ENCODE measurements around the gene THOP1.

The THOP1 gene

DNA sequence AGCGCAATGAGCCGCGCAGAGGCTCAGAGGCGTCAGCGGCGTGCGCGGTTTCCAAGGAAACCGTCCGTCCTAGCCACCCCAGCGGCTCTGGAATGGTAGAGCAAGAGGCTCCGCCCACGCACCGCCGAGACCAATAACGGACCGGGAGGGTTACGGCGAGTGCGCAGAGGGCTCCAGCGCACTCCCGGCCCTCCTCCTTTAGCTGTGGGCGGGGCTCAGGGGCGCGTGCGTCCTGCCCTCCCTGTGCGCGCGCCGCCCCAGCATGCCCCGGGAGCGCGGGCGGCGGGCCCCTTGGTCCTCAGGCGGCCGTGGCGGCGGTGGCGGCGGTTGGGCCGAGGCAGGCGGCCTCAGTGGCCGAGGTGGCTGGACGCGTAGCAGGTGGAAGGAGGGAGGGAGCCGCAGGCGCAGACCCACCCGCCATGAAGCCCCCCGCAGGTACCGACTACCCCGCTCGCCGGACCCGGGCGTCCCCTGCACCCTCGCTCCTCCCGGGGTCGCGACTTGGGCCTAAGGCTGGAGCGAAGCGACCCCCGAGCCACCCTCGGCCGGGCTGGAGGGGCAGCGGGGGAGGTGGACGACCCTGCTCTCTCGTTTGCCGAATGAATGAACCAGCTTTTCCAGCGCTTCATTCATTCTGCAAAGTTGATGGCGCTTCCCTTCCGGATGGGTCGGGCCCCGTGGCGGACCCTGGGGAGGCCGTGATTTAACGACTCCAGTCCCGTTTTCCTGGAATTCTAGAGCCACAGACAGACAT lies at the start of gene THOP1:
THOP1 (plus strand) TSS at position 260 of the 754 bp plus-strand sequence; CDS start at position 420, 160 bp downstream.
- peak; percentile 92 for DNase-seq

DNA sequence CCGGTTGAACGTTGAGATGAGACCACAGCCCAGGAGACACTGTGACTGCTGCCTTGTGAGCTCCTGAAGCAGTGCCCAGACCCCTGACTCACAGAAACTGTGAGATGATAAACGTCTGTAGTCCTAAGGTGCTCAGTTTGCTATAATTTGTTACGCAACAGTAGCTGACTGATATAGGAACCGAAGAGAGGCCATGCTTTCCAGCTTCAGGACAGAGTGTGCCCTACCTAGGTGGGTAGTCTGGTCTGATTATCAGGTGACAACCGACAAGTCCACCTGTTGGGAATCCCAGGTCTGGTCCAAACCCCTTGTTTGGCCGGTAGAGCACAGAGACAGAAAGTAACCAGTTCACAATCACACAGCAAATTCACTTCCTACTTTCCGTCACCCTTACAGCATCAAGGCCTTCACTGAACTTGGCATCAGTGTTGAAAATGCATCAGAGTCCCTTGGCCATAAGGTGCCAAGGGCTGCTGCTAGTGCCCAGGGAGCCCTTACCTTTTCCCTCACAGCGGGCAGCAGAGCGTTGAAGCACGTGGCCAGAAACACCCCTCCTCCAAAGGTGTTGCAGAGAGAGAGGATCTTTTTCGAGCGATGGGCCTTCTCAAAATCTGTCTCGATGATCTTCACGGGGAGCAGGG lies 48.6 kb upstream of the THOP1 start:
- DNase-seq = no peak

DNA sequence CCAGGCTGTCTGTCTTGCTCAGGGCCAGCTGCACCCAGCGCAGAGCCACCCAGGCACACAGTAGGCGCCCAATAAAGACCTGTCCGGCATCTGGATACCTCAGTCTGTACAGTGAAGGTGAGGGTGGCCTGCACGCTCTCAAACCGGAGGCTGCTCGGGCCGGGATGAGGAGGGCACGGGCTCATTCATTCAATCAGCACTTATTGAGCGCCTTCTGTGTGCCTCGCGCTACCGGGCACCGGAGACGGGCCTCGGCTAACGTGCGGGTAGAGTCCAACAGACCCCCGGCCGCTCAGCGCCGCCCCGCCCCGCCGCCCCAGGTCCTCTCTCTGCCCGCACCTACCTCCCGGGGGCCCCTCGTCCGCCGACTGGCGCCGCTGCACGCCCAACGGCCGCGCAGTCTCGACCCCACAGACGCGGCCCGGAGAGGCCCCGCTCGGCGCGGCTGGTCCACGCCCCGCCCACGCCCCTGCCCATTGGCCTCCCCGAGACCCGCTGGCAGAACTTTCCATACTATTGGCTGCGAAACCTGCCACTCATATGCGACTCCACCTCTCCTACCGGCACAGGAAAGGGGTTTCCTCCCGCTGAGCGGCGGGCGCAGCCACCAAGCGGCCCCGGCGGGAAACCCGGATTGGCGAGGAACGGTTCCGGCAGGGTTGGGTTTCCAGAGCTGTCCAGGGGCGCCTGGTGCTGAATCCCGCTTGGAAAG lies 45.5 kb upstream of the THOP1 start, which contains the start of gene SLC39A3:
SLC39A3 (minus strand) TSS at position 416 of the 712 bp plus-strand sequence. CDS start 2,760 bp downstream, outside the sequence.
- DNase-seq = peak; percentile 79

GRCh38 chr19:2740314-2740656 lies 45.0 kb upstream of the THOP1 start:
- DNase-seq = no peak

DNA sequence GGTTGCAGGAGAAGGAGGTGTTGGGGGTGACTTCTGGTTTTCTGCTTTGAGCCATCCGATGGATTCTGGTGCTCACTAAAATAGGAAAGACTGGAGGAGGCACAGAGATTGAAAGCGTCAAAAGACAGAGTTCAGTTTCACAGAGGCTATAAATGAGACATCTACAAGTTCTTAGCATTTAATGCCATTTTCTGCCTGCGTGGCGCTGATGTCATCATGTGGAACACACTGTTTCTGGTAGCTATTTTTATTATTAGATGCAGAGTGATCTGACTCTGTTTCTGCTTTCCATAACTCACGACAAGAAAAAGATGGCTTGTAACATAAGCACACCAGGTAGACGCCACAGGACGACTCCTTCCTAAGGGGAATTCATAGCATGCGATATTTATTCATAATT lies 42.2 kb upstream of the THOP1 start:
- no peak for DNase-seq

DNA sequence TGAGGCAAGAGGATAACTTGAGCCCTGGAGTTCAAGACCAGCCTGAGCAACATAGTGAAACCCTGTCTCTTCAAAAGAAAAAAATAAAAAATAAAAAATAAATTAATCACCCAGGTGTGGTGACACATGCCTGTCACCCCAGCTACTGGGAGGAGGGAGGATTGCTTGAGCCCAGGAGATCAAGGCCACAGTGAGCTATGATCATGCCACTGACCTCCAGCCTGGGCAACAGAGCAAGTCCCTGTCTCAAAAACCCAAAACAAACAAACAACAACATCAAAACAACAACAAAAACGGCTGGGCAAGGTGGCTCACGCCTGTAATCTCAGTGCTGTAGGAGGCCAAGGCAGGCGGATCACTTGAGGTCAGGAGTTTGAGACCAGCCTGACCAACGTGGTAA lies 41.2 kb upstream of the THOP1 start:
- no peak for DNase-seq

DNA sequence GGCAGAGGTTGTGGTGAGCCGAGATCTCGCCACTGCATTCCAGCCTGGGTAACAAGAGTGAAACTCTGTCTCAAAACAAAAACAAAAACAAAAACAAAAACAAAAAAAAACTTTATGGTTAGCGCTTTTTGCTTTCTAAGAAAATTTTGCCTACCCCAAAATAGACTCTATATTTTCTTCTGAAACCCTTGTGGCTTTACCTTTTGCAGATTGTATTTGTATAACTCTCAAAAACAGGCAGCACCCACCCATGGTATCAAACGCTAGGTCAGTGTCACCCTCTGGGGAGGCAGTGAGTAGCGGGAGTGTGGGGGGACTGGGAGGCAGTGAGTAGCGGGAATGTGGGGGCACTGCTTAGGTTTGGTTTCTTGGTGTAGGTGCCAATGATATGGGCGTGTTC lies 38.0 kb upstream of the THOP1 start:
- DNase-seq = no peak

GRCh38 chr19:2750808-2751437 lies 34.4 kb upstream of the THOP1 start:
- DNase-seq = no peak

DNA sequence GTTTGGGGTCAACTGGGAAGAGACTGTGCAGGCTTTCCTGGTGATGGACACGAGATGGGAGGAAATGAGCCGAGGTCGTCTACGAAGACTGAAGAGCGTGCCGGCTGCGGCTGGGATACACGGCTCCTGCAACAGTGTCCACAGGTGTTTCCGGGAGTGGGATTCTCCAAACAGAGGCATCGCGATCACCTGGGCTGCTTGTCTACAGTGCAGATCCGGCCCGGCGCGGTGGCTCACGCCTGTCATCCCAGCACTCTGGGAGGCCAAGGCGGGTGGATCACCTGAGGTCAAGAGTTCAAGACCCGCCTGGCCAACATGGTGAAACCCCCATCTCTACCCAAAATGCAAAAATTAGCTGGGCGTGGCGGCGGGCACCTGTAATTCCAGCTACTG lies 33.9 kb upstream of the THOP1 start:
- DNase-seq = no peak

DNA sequence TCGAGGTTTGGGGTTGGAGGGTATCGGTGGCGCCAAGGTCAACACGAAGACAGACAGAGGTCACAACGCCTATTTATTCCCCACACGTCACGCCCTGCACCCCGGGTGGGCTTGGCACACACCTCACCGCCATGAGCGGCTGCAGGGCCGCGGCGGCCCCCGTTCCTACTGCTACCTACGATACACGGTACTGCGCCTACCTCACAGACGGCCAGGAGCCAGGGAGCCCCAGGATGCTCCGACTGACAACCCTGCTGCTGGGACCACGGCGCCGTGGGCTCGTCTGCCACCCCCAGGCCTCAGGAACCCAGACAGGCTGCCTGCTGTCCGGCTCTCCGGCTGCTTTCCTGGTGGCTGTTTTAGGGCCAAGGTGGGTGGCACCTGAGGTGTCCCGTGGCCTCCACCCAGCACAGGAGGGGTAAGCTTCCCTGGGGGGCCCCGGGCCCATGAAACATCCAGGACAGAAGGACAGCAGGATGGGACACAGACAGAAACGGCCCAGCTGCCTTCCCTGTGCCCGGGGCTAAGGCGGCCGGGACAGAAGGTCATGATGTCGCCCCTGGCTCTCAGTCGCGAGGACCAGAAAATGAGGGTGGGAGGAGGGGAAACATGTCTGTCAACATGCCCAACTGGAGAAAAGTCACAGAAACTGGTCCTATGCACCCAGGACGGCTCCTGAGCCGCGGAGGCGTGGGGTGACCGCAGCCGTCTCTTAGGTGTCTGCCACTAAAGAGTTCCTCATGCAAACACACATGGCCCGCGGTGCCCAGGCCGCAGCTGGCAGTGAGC lies 30.4 kb upstream of the THOP1 start:
- DNase-seq = no peak

GRCh38 chr19:2755448-2755705 lies 29.9 kb upstream of the THOP1 start:
- no peak for DNase-seq

GRCh38 chr19:2755811-2756210 lies 29.5 kb upstream of the THOP1 start:
- no peak for DNase-seq

- no peak for DNase-seq
These were observed 28.8 kb upstream of the THOP1 start for GRCh38 chr19:2756477-2756876.

DNA sequence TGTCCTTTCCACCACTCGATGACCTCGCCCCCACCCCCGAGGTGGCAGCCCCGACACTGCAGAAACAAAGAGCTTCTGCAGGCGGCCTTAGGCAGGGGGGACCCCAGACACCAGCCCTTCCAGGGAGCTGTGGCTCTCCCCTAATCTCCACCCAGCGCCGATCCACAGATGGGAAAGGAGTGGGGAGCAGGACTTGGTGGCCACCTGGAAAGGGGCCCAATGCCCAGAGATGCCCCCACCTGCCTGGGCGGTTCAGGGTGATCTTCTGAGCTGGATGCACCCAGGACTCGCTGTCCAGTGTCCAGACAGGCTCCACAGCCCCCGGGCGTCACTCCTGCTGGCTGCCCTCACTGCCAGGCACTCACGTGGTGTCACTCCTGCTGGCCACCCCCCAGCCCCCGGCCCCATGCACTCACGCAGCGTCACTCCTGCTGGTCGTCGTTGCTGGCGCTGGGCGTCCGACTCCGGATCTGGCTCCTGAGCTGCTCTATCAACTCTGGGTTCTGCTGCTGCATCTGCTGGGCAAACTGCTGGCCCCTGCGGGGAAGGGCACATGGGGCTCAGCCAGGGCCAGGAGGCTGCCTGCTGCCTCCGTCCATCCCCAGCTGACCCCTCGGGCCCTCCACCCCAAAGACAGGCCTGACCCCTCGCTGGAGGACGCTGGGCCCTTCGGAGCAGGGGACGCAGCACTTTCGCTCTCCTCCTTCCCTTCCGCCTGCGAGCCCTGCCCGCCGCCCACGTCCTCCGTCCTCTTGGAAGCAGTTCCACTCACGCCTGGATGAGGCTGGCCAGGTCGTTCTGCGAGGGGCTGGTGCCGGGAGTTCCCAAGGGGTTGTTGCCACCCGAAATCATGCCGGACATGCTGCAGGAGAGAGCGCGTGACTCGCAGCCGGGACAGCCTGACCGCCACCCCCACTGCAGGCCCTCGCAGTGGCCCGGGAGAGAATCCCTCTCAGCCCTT lies 28.1 kb upstream of the THOP1 start:
- no peak for DNase-seq

DNA sequence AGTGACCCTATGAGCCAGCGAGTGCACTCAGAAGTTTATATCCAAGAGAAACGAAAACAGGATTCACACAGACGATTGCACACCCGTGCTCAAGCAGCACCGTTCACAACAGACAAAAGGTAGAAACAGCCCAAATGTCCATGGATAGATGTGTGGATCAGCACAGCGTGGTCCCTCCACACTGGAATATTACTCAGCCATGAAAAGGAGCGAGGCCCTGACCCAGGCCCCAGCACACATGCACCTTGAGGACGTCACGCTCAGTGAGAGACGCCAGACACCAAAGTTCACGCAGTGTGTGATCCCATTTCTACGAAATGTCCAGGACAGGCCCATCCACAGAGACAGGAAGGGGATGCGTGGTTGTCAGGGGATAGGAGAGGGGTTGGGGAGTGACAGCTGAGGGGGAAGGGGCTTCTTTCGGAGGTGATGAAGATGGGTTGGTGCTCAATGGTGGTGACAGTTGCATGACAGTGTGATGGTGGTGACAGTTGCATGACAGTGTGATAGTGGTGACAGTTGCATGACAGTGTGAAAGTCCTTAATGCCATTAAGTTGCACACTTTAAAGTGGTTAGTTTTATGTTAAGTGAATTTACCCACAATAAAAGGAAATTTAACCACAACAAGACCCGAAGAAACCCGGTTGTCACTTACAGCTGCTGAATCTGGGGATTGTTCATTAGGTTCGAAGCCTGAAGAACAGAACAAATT lies 26.5 kb upstream of the THOP1 start:
- no peak for DNase-seq

DNA sequence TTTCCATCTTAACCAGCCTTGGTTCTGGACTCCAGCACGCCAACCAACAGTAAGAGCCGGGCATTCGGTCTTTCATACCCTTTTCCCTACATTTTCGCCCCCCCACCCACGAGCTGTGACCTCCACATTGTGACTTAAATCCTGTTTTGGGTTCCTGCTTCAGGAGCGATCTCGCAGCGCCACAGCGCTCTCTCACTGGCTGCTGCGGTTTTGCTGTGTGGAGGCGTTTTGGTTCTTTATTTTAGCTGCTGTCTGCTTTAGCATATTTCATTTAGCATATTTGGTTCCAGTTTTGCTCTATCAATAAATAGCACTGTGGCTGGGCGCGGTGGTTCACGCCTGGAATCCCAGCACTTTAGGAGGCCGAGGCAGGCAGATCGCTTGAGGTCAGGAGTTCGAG lies 25.9 kb upstream of the THOP1 start:
- DNase-seq = no peak

DNA sequence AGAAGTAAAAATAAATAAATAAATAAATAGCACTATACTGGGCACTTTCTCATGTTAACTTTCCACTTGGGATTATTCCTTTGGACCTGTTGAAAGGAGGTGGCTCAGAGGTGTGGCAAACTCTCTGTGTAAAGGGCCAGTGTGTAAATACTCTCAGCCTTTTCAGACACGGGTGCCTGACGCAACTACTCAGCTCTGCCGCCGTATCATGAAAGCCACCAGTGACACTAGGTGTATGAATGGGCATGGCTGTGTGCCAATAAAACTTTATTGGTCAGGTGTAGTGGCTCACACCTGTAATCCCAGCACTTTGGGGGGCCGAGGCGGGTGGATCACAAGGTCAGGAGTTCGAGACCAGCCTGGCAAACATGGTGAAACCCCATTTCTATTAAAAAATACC lies 25.3 kb upstream of the THOP1 start:
- DNase-seq = no peak

DNA sequence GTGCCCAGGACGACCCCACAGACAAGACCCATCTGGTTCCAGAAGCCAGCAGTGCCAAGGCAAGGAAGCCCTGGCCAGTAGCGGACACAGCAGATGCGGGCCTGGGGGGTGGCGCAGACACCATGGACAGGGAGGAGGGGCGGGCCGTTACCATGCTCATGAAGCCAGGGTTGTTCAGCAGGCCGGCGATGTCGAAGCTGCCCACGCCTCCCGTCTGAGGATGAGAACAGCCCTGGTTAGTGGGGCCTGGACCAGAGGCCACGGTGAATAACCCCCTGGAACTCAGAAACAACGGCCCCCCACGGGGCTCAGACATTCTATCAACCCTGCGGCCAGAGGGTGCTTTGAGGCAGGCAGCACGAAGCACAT lies 24.0 kb upstream of the THOP1 start:
- no peak for DNase-seq

DNA sequence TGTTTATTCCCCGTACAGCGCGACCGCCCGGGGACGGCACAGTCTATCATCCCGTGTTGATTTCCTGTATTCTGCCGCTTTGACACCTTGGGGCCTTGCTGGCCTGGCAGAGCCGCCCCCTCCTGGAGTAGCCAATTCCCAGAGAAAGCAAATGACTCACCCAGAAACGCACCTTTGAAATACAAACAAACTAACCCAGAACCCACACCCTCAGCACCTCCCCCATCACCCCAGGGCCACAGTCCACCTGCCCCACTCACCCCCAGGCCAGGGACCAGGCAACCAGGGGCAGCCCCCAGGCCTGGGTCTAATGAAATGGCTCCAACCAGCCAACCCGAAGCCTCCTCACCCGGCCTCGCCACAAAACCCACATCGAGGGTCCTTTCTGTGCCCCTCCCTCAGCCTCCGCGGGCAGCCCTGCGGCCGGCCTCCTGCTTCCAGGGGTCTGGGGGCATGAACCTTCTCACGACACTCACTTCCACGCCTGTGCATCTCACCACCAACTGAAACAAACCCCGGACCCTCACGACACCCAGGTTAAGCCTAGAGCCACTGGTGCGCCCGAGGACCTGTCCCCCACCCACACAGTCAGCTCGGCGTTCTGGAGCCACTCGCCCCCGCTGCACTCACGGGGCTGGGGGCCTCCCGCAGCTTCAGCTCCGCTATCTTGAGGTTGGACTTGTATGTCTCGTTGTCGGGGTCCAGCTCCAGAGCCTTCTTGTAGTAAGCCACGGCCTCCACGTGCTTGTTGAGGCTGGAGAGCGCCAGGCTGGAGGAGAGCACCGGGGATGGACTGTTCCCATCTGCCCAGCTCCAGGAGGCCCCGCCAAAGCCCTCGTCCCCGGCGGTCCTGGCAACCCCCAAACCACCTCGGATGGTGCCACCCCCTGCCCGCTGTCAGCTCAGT lies 23.2 kb upstream of the THOP1 start:
- DNase-seq = no peak

Data from NCI-H526 treated with DMSO at 0.1 percent for 48 hours (cell line).